ENCODE measurements around the gene COL5A1.

The COL5A1 gene

GRCh38 chr9:134826336-134827285, 185.0 kb downstream of the COL5A1 start:
- no peak for DNase-seq

- DNase-seq = no peak
Observed at GRCh38 chr9:134827559-134827958, 186.0 kb downstream of the COL5A1 start.

GRCh38 chr9:134827993-134828392, 186.4 kb downstream of the COL5A1 start:
- no peak for DNase-seq

GRCh38 chr9:134828892-134829291, 187.3 kb downstream of the COL5A1 start:
- no peak for DNase-seq

GRCh38 chr9:134829356-134829937, 187.8 kb downstream of the COL5A1 start:
- no peak for DNase-seq

GRCh38 chr9:134830126-134830525, 188.5 kb downstream of the COL5A1 start:
- no peak for DNase-seq

- DNase-seq = no peak
Observed at GRCh38 chr9:134830926-134831720, 189.5 kb downstream of the COL5A1 start.

GRCh38 chr9:134832471-134832870, 190.9 kb downstream of the COL5A1 start:
- DNase-seq = no peak

- DNase-seq = no peak
Observed at GRCh38 chr9:134833294-134833880, 191.8 kb downstream of the COL5A1 start.

GRCh38 chr9:134834217-134834956, 192.8 kb downstream of the COL5A1 start:
- no peak for DNase-seq

- no peak for DNase-seq
Observed at GRCh38 chr9:134834957-134835419, 193.4 kb downstream of the COL5A1 start.

- no peak for DNase-seq
Observed at GRCh38 chr9:134835448-134835847, 193.8 kb downstream of the COL5A1 start.

- DNase-seq = no peak
Observed at GRCh38 chr9:134835987-134836386, 194.4 kb downstream of the COL5A1 start.

GRCh38 chr9:134836406-134836970, 194.9 kb downstream of the COL5A1 start:
- no peak for DNase-seq

GRCh38 chr9:134837529-134837928, 195.9 kb downstream of the COL5A1 start:
- no peak for DNase-seq

GRCh38 chr9:134838651-134839454, 197.2 kb downstream of the COL5A1 start:
- DNase-seq = no peak

GRCh38 chr9:134839455-134840125, 198.0 kb downstream of the COL5A1 start:
- no peak for DNase-seq

- no peak for DNase-seq
Observed at GRCh38 chr9:134840511-134840910, 198.9 kb downstream of the COL5A1 start.

- no peak for DNase-seq
Observed at GRCh38 chr9:134841180-134841904, 199.7 kb downstream of the COL5A1 start.

- DNase-seq = no peak
Observed at GRCh38 chr9:134842321-134842720, 200.7 kb downstream of the COL5A1 start.
